GM11168 (cell line): ENCODE data around the gene PIAS2.
"Not testable (repeated sequence)": the region's sequence is repeated elsewhere in the genome, so short reads cannot be mapped to it uniquely, and the experiment has no call there.

Experiments used
- in situ Hi-C: fragments of 300-500 bp; cut with MboI; formaldehyde crosslinking; loops from one replicate; pipeline ENCODE4 v1.12.0; 2022; ENCODE audit warnings: low sequenced_read_pairs; ENCODE audit not compliant: unreplicated experiment

The PIAS2 gene

GRCh38 chr18:46843372-46843771, 73.9 kb downstream of the PIAS2 start:
- in situ Hi-C loops = no loop called here

- in situ Hi-C loops = no loop called here
These were observed 74.7 kb downstream of the PIAS2 start for GRCh38 chr18:46842583-46842982.

- in situ Hi-C loops = no loop called here
These were observed 83.4 kb downstream of the PIAS2 start for GRCh38 chr18:46833899-46834298.

GRCh38 chr18:46832849-46833248, 84.5 kb downstream of the PIAS2 start:
- in situ Hi-C loops = no loop called here

DNA sequence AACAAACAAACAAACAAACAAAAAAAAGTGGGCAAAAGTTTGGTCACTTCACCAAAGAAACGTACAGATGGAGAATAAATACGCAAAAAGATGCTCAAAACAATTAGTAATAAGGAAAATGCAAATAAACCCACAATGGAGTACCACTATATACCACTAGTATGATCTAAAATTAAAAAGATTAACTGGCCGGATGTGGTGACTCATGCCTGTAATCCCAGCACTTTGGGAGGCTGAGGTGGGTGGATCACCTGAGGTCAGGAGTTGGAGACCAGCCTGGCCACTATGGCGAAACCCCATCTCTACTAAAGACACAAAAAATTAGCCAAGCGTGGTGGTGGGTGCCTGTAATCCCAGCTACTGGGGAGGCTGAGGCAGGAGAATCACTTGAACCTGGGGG, 84.9 kb downstream of the PIAS2 start:
- in situ Hi-C loops = not testable (repeated sequence)

DNA sequence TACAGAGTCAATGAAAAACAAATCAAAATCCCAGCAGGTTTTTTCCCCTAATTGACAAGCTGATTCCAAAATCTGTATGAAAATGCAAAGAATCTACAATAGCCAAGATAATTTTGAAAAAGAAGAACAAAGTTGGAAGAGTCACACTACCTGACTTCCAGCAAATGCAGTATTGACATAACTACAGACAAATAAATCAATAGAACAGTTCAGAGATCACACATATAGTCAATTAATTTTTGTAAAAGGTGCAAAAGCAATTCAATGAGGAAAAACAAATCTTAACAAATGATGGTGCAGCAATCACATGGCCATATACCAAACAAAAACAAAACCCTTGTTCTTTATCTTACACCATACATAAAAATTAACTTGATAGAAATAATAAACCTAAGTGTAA, 85.9 kb downstream of the PIAS2 start:
- in situ Hi-C loops = no loop called here

- in situ Hi-C loops = no loop called here
These were observed 86.7 kb downstream of the PIAS2 start for GRCh38 chr18:46830633-46831032.

DNA sequence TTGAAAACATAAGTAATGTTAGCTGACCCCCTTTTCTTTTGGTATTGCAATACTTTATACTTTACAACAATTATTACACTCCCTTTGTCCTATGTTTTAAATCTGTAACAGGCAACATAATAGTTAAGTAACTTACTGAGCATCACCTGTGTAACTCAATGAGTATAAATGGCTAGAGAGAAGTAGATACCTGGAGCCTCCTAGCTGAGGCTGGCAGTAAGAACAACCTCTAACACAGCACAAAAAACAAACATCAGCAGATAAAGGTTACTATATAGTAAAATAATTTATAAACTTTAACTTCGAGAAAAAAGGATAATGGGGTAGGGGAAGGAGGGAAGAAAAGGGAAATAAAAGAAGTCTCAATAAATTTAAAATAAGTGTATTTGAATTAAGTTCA, 87.4 kb downstream of the PIAS2 start:
- in situ Hi-C loops = no loop called here

DNA sequence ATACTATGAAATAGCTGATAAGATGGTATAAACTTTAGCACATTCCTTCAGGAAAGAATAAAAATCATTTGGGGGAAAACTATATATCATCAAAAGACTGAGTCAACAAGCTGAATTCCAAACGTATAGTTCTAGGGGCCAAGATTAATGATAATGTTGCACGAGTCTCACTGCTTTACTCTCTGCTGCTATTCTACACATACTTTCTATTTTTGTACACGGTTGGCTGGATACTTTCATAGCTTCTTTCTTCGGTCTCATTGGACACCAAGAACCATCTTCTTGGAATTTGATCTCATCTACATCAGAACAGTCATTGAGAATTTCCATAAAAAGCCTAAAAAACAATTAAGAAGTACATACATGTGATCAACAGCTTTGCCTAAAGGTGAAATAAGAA, 87.8 kb downstream of the PIAS2 start:
- in situ Hi-C loops = no loop called here

DNA sequence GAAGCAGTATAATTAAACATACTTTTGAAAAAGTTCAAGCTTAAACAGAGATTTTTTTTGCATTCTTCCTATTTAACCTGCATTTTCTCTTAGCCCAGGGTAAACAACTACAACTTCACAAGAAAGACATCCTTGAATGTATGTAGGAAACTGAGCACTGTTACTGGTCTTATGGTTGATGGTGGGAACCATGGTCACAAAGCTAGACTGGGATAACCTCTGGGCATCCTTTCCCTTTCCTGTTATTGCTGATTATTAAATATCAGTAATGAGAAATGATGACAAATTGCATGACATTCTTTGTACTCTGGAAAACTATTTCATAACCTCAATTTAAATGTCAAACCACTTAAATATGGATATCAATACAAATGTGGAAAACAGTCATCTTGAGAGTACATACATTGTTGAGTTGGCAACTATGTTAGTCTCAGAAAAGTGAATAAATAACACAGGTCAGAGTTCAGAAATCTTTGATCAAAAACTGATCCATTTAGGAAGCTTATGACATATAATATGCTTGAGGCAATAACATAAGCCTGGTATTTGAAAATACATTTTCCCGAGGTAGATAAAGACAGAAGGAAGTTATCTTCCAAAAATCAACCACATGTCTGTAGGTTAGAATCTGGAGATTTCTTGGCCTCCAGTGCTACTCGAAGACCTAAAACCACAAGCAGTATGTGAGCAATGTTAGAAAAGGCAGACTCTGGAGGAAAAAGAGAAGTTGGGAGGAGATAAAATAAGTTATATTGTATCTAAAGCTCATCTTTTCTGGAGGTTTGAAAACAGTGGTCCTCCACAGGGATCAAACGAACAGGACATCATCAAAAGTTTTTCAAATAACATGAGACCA, 95.2 kb downstream of the PIAS2 start:
- in situ Hi-C loops = no loop called here

- in situ Hi-C loops = no loop called here
These were observed 96.4 kb downstream of the PIAS2 start for GRCh38 chr18:46820863-46821262.

- in situ Hi-C loops = no loop called here
These were observed 101.6 kb downstream of the PIAS2 start for GRCh38 chr18:46815661-46816060.

DNA sequence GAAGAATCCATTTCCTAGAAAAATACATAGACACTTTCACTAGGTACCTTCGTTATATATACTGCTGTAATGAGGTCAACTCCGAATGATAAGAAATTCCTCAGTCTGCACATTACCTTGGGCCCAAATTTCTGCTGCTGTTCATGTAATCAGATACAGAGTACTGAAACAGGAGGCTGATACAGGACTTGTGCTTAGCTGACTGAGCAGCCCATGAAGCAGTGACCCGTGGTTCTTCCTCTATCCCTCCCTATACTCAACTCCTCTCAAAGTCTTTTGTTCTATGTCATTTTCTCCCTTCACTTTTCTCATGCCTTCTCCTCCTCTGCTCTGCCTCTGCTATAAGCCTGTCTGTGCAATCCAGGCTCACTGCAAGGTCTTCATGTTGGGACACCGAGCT, 102.9 kb downstream of the PIAS2 start:
- in situ Hi-C loops = no loop called here

DNA sequence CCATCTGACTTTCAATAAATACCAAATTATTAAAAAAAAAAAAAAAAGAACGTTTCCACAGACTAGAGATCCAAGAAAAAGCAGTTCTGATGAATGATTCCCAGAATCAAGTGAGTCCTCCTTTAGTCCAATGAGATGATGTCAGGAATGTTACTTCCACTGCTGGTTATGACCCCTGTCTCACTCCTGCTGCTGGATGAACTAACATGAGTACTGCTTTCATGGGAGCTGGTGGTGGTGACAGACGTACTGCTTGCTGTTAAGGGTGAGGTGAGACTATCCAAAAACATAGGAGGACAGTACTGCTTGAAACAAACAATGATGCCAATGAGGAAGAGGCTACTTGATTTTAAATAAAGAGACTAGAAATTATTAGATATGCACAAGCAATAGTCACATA, 105.0 kb downstream of the PIAS2 start:
- in situ Hi-C loops = no loop called here

DNA sequence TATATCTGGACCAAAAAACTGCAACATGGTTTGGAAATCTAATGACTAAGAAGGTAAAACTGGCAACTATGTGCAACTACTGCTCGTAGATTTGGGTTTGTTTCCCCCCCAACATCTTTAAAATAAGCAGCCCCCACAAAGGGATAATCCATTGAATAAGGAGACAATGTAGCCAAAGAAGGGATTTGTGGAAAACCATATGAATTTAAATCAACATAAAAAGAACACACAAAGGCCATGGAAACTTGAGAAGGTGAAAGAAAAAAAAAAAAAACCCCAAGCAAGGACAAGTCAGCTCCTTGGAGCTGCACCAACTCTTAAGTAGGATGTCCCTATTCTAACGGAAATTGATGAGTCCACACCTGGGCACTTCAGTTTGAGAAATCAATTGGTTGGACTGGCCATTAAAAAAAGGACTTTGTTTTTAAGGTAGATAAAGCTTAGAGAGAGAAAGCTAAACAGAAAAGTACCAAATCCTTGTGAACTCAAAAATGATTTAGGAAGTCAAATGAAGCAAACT, 106.8 kb downstream of the PIAS2 start:
- in situ Hi-C loops = no loop called here

DNA sequence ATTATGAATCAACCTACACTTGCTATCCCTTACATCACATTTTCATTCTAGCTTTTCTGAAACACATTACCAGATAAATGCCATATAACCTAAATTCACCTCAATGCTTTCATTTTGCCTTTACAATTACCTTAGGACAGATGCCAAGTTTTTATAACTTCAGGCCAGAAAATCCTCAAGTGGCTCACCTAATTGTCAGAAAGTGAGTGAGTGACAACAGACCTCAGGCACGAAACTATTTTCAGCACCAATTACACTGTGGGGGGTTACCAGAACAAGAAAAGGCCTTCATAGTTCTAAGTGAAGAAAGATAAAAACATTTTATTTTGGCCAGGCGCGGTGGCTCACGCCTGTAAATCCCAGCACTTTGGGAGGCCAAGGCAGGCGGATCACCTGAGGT, 108.2 kb downstream of the PIAS2 start:
- in situ Hi-C loops = no loop called here

DNA sequence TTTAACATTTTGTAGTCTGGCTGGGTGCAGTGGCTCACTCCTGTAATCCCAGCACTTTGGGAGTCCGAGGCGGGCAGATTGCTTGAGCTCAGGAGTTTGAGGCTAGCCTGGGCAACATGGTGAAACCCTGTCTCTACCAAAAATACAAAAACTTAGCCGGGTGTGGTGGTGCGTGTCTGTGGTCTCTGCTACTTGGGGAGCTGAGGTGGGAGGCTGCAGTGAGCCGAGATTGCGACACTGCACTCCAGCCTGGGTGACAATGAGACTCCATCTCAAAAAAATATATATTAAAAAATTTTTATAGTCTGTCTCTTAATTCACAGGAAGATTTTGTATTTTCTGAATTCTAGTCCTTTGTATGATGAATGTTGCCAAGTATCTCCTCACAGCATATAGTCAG, 121.4 kb downstream of the PIAS2 start:
- in situ Hi-C loops = not testable (repeated sequence)

DNA sequence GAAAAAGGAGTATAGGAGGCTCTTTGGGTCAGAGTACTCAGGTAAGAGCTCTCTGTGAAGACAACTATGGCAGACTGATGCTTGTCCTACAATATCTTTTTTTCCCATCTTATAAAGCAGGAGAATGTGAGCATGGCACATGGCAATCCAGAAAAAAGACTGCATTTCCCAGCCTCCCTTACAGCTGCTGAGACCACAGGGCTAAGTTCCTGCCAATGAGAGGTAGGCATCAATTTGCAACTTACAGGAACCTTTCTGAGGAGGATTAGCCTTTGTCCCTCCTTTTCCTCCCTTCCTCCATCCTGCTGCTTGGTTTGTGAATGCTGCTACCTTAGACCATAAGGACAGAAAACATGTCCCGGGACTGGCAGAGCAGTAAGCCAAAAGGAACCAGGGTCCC, 122.7 kb downstream of the PIAS2 start:
- in situ Hi-C loops = no loop called here

- in situ Hi-C loops = no loop called here
These were observed 123.7 kb downstream of the PIAS2 start for GRCh38 chr18:46793565-46793964.

GRCh38 chr18:46789088-46789487, 128.2 kb downstream of the PIAS2 start:
- in situ Hi-C loops = no loop called here

DNA sequence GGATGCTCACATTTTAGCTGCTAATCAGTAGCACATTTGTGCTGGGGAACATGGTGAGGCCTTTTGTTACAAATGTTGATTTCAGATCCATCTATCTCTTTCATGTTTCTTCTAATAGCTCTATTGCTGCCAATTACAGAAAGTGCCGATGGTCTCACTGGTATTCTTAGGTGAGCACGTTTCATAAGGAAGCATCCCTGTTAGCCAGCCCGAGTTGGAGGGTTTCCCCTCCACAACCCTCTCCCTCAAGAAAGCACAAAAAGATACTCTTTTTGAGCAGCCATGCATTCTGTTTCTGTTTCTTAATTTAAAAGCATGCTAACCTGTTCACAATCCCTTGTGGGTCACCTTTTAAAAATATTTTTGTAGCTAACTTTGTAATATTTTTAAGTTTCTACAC, 129.6 kb downstream of the PIAS2 start:
- in situ Hi-C loops = no loop called here

GRCh38 chr18:46772357-46772756, 144.9 kb downstream of the PIAS2 start:
- in situ Hi-C loops = no loop called here
